ENCODE data around the gene FRMD3.

- TF ChIP-seq POLR2A (IDR thresholded peaks at IDR 0.05) (no peak), CTCF (IDR thresholded peaks at IDR 0.05) (no peak)
Measured at GRCh38 chr9:83523684-83524083, 14.5 kb downstream of the FRMD3 start.

Measured in thyroid gland (tissue), 4 donors.